ENCODE data around the gene SRPRB.

SRPRB gene

DNA sequence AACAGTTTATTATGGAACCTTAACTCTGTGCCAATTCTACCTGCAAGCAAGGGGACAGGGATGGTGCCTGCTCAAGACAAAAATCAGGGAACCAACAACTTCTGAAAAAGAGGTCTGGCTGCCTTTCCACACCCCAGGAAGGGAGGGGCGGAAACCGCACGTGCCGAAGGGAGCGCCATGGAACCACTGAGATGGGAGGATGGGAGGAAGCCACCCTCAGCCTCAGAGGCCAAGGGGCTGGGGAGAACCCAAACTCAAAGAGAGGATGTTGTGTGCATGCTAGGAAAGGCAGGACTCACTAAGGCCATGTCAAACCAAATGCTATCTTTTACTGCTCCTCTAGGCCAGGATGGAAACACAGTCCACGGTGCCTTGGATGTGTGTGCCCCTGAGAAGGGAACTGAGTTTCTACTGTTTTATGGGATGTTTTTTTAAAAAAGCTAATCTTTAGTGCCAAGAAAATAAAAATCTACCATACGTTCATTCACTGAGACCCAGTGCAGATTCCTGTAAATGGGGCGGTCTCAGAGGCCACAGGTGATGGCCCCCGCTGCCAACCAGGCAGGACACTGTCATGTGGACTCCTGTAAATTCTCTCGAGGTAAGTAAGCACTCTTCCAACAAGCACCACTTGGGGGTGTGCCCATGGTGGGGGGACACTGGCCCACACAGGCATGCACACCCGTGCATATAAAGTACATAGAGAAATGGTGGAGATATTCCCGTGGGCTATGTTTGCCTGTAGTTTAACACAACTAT lies 20.5 kb downstream of the SRPRB start:
- no peak for DNase-seq (ENCODE audit: low read depth, low spot score)

DNA sequence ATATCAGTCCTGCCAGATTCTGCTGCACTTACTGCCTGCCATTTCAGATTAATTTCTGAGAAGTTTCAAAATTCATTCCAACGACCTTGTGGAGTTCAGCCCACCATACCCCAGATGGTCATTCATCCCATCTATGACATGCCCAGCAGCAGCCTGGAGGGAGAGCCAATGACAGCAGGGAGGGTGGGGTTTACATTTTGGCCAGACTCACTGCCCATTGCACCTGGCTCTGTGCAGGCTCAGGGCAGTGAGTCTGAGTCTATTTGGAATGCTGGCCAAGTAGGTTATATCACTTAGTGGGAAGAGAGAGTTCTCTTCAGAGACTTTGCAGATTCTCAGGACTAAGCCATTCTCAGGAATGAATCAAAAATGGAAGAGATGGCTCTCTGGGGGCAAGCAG lies 21.5 kb downstream of the SRPRB start:
- DNase-seq (ENCODE audit: low read depth, low spot score) = no peak

DNA sequence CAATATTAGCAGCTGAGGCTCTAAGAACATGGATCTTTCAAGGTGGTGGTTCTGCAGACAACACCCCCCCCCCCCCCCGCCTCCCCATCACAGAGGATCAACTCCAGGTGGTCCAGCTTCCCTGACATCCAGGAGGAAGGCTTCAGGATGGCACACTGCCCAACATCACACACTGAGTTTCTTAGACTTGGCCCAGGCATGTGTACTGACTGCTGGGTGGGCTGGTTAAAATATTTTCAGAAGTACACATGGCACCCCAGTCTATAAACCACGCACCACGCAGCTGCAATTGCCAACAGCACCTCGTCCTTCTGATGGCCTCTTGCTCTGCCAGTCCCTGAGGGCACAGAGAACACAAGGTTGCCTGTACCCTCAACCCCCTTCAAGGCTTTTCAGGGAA lies 22.1 kb downstream of the SRPRB start:
- DNase-seq (ENCODE audit: low read depth, low spot score) = no peak

DNA sequence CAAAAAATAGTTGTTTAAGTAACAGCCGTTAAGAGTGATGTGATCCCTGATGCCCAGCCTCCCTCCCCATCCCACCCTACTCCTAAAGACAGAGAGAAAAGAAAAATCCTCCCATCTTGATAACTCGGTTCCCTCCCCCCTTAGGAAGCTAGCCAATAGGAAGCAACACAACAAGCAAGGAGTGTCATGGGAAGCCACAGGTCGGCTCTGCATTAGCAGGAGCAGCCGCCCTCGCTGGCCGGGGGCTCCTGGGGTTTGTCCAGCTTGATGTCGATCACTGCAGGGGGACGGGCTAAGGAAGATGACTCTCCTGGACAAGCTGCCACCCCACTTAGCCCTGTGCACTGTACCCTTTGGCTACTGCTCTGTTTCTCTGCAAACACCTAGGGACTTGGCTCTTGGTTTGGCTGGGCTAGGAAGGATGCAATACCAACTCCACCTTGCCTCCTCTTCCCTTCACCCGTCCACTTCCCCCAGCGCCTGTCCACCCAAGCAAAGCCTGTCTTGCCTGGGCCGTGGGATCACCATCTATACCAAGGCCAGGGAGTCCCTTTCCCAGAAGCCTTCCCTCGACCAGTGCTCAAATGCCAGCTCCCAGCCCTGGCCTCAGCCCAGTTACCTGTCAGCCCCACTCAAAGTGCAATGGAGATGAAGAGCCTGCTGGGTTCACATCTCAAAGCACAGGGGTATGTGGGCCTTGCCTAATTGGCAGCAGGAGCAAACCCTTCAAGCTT lies 23.1 kb downstream of the SRPRB start:
- no peak for DNase-seq (ENCODE audit: low read depth, low spot score)

DNA sequence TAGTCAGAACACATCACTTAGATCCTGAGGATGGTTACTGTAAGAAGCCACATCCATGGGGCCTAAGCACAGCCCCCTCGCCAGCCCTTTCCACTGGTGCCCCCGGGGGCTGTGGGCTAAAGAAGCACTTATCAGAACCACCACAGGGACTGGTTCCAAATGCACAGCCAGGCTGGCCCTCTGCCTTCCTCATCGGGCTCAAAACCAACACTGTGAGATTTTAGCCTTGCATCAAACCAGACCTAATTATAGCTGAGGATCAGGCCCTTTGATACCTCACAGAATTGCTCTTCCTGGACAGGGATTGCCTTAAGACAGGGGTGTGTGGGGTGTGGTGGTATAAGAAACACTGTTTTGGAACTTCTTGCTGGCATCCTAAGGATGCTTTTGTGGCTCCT lies 23.7 kb downstream of the SRPRB start:
- DNase-seq (ENCODE audit: low read depth, low spot score) = no peak

DNA sequence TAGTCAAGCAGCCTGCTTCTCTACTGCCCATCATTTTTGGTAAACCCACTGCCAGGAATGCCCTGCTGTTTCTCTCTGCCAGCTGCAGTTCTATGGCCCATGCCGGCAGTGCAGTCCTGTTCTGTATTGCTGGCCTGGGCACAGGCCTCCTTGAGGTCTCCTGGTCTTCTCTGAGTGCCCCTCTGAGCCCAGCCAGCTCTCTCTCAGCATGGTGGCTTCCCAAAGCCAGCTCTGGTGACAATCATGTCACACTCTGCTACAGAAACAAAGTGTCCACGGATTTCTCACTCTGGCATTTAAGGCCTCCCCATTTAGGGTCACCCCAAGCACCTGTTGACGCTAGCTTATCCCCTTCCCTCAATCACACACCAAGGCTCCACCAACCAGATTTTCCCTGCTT lies 24.5 kb downstream of the SRPRB start:
- DNase-seq (ENCODE audit: low read depth, low spot score) = no peak

DNA sequence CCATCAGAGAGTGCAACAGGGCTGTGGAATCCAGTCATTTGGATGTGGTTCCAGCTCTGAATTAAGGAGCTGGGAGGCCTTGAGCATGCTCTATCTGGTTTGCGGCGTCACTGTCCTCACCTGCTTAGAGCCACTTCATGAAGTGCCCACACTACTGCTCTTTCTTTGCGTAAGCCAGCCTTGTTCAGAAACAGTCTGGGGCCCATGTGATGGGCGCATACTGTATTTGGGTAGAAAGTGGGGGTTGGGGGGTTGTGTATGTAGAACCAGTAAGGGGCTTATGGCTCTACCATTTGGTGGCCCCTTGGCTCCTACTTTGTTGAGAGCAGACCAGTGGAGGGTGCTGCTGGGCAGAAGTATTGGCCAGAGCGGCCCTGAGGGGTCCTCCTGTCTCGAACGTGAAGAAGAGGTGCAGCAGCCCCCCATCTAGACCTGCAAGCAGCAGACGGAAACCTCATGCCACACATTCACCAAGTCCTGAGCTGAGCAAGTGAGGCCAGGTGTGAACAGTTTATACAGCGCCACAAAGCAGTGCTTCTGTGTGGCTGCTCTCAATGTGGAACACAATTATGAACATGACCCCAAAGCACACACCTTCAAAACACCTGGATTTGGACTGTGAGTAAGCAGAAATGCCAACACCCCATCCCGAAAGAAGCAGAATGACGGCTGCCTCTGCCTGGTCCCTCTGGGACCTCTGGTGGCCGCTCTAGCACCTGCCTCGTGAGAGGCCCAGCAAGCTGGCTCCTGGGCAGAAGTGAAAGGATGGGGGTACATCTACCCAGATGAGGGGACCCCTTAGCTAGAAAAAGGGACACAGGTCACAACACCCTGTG lies 26.6 kb downstream of the SRPRB start:
- no peak for DNase-seq (ENCODE audit: low read depth, low spot score)

DNA sequence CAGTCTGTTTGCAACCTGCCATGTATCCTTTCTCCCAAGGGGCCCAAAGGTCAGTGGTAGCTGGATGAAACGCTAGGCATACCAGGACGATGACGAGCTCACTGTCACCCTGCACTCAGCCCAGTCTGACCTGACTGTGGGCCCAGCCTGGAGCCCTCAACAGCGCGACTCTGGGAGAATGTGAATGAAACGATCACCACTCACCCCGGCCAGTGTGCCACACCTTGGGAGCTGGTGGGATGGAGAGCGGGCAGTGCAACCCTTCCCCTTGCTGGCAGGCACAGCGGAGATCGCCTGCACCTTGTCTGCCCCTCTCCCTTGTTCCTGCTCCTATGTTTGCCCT lies 27.2 kb downstream of the SRPRB start:
- DNase-seq (ENCODE audit: low read depth, low spot score) = no peak

DNA sequence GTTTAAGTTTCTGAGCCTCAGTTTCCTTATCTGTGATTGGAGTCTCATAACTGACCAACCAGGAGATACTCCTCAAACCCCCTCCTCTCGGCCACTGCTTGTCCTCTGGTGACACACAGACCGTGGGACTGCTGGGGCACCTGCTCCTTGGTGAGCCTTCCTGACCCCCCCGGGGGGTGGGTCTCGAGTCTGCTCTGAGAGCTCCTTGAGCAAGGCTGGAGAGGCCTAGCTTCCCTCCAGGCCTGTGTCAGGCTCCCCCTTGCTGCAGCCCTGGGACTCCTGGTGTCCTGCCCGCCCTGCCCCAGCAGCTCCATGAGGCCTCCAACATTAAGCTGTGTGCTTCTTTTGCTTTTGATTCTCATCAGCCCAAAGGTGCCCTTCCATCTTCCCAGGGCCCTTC lies 27.7 kb downstream of the SRPRB start:
- DNase-seq (ENCODE audit: low read depth, low spot score) = no peak

DNA sequence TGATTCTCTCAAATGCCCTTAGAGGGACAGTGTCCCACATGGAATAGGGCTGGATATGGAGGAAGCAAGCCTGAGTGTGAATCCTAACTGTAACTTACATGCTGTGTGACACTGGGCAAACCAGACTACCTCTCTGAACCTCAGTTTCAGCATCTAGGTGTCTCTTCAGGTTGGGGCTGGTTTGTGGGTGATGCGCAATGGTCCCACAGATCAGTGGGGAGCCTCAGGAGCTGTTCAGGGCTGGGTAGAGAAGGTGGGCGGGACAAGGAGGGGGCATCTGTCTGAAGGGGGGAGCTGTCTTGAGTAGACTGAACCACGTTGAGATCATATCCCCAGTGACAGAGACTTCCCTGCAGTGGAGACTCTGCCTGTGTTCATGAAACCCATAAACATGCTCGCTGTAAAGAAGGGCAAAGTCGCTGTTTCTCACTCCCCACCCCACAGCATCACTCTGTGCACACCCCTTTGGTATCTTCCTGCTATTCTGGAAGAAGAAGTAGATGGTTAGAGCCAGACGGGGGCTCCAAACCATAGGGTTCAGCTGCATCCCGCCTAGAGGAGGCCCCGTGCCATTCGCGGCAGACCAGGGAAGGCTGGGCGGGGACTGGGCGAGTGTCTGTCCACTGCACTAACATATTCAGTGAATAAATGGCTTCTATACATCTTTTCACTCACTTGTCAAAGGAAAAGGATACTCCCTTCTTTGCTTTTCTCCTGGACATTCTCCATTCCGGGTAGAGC lies 28.4 kb downstream of the SRPRB start:
- no peak for DNase-seq (ENCODE audit: low read depth, low spot score)

DNA sequence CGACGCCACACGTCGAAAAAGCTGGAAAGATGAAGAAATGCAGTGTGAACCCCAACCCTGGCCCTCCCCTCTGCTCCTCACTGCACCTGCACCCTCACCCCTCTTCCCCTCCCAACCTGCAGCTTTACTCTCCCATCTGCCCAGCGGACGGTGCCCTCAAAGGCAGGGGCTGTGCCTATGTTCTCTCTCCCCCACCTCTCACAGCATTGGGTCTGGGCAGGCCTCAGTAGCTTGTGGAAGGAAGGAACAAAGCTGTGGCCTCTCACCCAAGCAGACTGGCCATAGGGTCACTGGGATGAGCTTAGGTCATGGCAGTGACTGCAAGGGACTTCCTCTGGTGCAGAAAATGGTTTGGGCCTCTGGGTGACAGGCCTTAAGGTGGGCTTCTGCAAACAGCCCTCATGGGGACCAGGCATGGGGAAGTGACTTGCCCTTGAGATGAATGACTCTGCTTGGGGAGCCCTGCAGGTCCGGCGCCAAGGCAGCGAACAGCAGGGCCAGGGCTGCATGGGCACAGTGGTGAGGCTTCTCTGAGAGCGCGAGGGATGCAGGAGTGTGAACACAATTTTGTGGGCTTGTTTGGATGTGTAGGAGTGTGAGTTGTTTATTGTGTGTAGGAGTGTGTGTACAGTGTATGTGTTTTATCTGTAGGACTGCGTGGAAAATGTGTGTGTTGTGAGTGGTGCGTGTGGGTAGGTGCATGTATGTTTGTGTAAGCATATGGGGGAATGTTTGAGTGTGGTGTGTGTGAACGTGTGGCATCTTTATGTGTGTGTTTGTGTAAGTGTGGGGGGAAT lies 29.2 kb downstream of the SRPRB start:
- DNase-seq (ENCODE audit: low read depth, low spot score) = no peak

DNA sequence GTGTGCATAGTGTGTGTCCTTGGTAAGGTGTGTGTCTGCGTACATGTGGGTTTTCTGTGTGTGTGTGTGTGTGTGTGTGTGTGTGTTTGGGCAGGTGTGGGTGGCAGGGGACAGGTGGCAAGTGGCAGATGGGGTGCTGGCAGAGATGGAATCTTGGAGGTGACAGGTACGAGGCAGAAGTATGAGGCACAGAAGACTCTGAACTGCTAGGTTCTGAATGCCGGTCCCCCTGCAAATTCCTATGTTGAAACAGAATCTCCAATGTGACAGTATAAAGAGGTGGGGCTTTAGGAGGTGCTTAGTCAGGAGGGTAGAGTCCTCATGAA lies 29.8 kb downstream of the SRPRB start:
- DNase-seq (ENCODE audit: low read depth, low spot score) = no peak

DNA sequence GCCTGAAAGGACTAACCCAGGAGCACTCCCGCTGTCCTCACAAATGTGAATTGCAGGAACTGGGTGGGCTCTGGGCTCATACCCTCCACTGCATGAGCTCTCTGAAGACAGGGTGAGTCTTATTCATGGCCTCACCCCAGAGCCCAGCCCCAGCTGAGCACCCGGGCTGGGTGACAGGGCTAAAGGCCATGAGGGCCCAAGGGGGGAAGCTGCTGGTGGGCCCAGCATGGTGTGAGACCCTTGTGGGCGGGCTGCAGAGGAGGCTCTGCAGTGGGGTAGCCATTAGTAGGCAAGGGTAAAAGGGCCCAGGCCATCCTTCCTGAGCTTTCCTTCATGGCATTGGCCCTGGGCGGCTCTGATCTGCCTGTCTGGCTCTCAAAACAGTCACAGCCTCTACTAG lies 30.3 kb downstream of the SRPRB start:
- no peak for DNase-seq (ENCODE audit: low read depth, low spot score)

DNA sequence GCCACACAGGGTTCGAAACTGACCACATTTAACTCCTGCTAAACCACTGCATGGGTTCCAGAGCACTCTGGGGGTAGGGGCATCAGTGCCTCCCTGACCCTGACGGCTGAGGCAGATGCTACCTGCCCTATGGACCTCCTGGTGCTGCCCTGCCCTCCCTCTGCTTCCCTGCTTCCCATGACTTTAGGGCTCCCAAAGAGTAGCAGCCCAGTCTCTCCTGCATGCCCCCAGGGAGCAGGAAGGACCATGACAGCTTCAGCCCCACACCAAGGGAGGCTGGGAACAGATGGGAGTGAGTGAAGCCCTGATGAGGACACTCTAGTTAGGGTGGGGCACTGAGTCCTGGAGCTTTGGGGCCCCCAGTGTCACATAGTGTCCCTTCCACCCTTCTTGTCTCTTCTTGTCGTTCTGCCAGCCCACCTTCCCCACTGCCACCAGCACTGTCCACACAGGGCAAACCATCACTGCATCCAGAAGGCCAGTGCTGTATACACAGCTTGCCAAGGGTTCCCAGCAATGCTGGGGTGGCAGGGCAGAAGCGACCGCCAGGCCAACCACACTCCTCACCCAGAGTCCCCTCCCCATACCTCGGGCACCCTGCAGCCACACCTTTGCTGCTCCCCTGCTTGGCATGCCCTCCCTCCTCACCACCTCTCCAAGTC lies 31.0 kb downstream of the SRPRB start:
- DNase-seq (ENCODE audit: low read depth, low spot score) = no peak

DNA sequence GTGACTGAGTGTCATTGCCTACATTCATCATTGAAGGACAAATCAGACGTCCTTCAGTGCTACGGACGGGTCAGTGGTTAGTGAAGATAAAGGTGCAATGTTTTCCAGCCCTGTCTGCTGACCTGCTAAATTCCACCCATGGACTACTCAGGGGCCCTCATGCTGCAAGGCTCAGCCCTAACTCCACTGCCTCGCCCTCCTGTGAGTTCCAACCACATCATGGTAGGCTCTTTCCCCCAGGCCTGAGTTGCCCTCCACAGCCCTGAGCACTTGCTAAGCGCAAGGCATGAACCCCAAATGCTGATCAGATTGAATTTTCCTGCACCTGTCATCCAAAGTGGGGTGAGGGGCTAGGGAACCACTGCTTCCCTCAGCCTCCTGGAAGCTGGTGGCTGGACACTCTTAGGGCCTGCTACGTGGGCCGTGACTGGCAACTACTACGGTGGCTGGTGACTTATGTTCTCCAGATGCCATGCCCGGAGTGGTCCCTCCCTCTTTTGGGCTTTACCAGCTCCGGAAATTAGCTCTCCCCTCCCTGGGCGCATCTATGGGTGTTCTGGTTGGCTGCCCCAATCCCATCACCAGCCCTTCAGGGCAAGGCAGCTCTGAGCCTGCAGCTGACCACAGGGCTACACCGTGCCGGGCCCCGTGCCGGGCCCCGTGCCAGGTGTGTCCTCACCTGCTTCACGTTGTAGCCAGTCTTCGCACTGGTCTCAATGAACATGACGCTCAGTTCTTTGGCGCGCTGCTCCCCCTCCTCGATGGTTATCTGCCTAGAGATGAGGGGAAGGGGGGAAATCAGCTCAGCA lies 32.1 kb downstream of the SRPRB start:
- DNase-seq (ENCODE audit: low read depth, low spot score) = no peak

DNA sequence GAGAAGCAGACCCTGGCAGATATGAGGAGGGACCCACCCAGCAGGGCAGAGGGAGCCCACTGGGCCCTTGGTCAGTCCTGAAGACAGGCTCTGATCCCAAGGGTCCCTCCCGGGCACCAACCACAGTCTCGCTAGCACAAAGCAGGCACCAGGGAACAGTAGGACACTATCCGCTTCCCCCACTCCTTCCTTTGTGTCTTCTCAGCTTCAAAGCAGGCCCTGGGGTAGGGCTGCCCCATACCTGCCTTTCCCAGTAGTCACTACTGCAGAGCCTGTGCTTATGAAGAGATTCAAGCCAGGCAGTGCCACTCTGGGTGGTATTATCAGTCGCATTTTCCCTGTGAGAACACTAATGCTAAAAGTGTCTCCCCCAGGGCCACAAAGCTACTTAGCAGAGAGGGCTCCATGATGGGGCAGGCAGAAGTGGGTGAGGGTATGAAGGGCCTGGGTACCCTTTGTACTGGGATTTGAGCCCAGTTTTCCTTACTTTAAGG lies 32.7 kb downstream of the SRPRB start:
- no peak for DNase-seq (ENCODE audit: low read depth, low spot score)

DNA sequence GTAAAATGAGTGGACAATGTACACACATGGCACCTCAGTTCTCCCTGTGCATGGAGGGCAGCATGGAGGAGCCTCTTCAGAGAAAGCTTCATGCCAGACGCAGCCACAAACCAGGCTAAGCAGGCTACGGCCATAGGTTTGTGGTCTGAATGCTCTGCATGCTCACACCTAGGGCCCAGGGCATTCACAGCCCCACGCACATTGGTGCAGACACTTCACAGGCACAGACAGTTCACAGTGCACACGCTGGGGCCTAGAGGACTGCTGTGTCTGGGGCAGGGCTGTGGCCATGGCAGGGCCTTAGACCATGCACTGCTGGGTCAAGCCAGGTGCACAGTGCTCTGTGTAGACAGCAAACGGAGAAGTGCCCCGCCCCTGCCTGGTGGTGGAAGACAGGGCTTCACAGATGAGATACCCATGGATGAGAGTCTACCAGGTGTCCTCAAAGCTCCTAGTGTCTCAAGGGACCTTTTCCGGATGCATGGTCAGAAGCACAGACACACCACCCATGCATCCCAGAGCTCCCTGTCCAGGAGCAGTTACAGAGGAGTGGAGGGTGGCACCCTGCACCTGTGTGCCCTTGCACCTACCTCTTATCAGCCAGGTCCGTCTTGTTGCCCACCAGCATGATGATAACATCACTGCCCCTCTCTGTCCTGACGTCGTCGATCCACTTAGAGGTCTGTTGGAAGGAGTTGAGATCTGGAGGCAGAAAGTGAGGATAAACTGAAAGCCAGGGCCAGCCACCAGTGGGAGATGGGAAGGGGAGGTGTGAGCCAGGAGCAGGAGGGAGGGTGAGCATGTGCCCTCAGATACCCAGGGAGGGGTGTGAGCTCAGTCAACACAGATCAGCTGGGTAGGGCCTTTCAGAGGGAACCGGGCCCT lies 33.5 kb downstream of the SRPRB start:
- DNase-seq (ENCODE audit: low read depth, low spot score) = no peak

DNA sequence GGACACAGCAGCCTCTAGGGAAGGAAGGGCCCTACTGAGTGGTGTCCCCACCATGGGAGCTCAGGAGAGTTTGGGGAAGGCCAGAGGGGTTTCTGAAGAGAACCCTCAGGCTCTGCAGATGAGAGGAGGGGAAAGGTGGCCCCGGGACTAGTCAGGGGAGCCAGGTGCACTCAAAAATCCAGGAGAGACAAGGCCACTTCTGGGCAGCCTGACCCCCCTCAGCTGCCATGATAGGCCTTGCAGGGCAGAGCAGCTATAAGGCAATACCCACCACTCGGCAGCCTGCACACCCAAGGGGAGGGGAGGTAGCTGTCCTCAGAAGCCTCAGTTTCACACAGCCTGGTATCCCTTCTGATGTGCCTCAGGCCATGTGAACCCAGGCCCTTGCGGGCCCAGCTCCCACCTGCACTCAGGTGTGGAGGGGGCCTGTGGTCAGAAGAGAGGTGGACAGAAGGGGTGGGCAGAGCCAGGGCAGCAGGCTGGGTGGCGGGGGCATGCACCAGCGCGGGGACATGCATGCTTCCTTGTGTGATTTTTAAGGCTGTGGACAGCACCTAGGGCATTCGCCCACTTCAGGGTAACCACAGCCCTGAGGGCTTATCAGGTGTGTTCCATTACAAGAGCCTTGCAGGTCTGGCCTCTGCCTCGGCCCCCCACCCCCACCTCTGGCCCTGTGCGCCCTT lies 34.6 kb downstream of the SRPRB start:
- DNase-seq (ENCODE audit: low read depth, low spot score) = no peak
